Progenitor cell of endocrine pancreas (in vitro differentiated cells): ENCODE results near the gene PKDREJ. TPM values are rescaled to one million over a fixed set of nuclear protein-coding genes. Genes with fewer than 3 reads are reported as not detected.

Experiments used
- DNase-seq: peaks from one replicate; pipeline ENCODE4 v3.0.0; 2021; ENCODE audit warnings: low spot score; ENCODE audit not compliant: unreplicated experiment
- H3K27ac Mint-ChIP-seq: 2 replicates; pipeline ENCODE4 v1.8.0; 2021; ENCODE audit warnings: mild to moderate bottlenecking, moderate library complexity, mixed read lengths
- H3K27me3 Mint-ChIP-seq: 2 replicates; pipeline ENCODE4 v1.8.0; 2021; ENCODE audit warnings: mixed read lengths
- H3K36me3 Mint-ChIP-seq: 2 replicates; pipeline ENCODE4 v1.8.0; 2022; ENCODE audit warnings: mixed read lengths; ENCODE audit not compliant: insufficient read depth
- H3K4me1 Mint-ChIP-seq: 2 replicates; pipeline ENCODE4 v1.8.0; 2021; ENCODE audit warnings: low read depth, mixed read lengths
- H3K4me3 Mint-ChIP-seq: 2 replicates; pipeline ENCODE4 v1.8.0; 2021; ENCODE audit warnings: low read depth, mild to moderate bottlenecking, moderate library complexity, mixed read lengths
- H3K9me3 Mint-ChIP-seq: 2 replicates; pipeline ENCODE4 v1.8.0; 2021; ENCODE audit warnings: low read depth, mixed read lengths
- total RNA-seq: library from RNA; stranded (reverse); gene quantifications from 2 replicates; pipeline ENCODE4 v1.2.1, GENCODE V29; 2021
- TF ChIP-seq, protein P1 (sequence below): fragments of 200-600 bp; sonication (generic); IDR thresholded peaks from one replicate; pipeline ENCODE4 v1.5.0; 2021; ENCODE audit warnings: antibody characterized with exemption, mild to moderate bottlenecking; ENCODE audit not compliant: unreplicated experiment

Gene PKDREJ
- total RNA-seq, 1 donor from 2014 or later, result not detected

DNA sequence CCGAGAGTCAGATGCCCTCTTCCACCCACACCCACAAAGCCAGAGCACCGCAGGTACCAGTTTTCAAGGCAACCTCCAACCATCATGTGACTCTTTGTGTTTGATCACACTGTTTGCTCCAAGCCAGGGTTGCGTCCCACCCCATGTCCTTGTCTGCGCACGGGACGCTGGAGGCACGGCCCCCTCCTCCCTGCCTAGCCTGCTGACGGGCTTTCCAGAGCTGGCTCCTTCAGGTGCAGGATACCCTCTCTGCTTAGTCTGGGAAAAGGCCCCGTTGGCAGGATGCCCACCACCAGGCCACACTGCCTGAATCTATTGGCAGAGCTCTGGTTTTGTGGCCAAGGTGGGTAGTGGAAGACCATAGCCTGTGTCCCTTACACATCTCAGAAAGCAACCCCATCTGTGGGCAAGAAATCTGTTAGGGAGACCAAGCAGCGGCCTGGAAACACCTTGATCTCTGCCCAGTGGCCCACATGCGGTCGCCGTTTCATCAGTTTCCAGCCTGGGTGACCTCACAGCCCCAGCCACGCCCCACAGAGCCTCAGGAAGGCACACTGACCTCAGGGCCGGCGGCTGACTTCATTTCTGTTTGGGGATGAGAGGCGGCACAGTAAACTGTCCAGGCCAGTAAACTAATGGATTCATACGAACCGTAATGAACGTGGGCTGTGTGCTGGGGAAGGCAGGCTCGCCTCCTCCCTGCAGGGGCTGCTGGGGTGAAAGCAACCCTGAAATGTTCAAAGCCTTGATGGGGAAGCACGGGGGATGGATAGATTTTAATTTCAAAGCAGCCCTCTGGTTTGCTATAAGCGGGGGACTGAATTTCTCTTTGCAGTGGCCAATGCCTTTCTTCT is 38.9 kb downstream of the PKDREJ start:
- DNase-seq, result no peak
- H3K27ac Mint-ChIP-seq, result no peak overlapping the region
- no peaks in the 10 kb centered on the region for H3K27me3 Mint-ChIP-seq
- no peak overlapping the region for H3K4me3 Mint-ChIP-seq
- H3K4me1 Mint-ChIP-seq, result no peaks in the 10 kb centered on the region
- H3K36me3 Mint-ChIP-seq, result peaks cover 17% of the 10 kb centered on the region
- H3K9me3 Mint-ChIP-seq, result no peaks in the 10 kb centered on the region
- TF ChIP-seq, protein P1, sequence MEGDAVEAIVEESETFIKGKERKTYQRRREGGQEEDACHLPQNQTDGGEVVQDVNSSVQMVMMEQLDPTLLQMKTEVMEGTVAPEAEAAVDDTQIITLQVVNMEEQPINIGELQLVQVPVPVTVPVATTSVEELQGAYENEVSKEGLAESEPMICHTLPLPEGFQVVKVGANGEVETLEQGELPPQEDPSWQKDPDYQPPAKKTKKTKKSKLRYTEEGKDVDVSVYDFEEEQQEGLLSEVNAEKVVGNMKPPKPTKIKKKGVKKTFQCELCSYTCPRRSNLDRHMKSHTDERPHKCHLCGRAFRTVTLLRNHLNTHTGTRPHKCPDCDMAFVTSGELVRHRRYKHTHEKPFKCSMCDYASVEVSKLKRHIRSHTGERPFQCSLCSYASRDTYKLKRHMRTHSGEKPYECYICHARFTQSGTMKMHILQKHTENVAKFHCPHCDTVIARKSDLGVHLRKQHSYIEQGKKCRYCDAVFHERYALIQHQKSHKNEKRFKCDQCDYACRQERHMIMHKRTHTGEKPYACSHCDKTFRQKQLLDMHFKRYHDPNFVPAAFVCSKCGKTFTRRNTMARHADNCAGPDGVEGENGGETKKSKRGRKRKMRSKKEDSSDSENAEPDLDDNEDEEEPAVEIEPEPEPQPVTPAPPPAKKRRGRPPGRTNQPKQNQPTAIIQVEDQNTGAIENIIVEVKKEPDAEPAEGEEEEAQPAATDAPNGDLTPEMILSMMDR, result no peak

DNA sequence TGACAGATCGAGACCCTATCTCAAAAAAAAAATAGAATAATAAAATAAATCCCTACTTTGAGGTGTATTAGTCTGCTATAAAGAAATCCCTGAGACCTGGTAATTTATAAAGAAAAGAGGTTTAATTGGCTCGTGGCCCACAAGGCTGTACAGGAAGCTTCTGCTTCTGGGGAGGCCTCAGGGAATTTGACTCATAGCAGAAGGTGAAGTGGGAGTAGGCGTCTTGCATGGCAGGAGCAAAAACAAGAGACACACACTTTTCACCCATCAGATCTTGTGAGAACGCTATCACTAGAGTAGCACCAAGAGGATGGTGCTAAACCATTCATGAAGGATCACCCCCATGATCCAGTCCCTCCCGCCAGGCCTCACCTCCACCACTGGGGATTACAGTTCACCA is 42.2 kb downstream of the PKDREJ start:
- H3K4me3 Mint-ChIP-seq, result no peak overlapping the region
- TF ChIP-seq, protein P1, result no peak
- H3K4me1 Mint-ChIP-seq, result no peaks in the 10 kb centered on the region
- H3K27ac Mint-ChIP-seq, result no peak overlapping the region
- no peak for DNase-seq
- H3K9me3 Mint-ChIP-seq, result no peaks in the 10 kb centered on the region
- H3K36me3 Mint-ChIP-seq, result peaks cover 23% of the 10 kb centered on the region
- H3K27me3 Mint-ChIP-seq, result no peaks in the 10 kb centered on the region

- Mint-ChIP-seq H3K27ac (no peak overlapping the region), H3K36me3 (peaks cover 27% of the 10 kb centered on the region), H3K27me3 (no peaks in the 10 kb centered on the region), H3K9me3 (no peaks in the 10 kb centered on the region), H3K4me3 (no peak overlapping the region), H3K4me1 (no peaks in the 10 kb centered on the region)
- TF ChIP-seq, protein P1, result no peak
- no peak for DNase-seq
Measured at GRCh38 chr22:46219636-46220035, 43.5 kb downstream of the PKDREJ start.

GRCh38 chr22:46214616-46215015 is 48.5 kb downstream of the PKDREJ start:
- Mint-ChIP-seq H3K4me1 (no peaks in the 10 kb centered on the region), H3K36me3 (peaks cover 59% of the 10 kb centered on the region), H3K27me3 (no peaks in the 10 kb centered on the region), H3K9me3 (peaks cover 6% of the 10 kb centered on the region), H3K27ac (no peak overlapping the region), H3K4me3 (no peak overlapping the region)
- TF ChIP-seq, protein P1, result no peak
- no peak for DNase-seq

GRCh38 chr22:46214149-46214548 is 49.0 kb downstream of the PKDREJ start:
- Mint-ChIP-seq H3K9me3 (peaks cover 11% of the 10 kb centered on the region), H3K36me3 (peaks cover 60% of the 10 kb centered on the region), H3K4me3 (no peak overlapping the region), H3K27me3 (no peaks in the 10 kb centered on the region), H3K4me1 (no peaks in the 10 kb centered on the region), H3K27ac (no peak overlapping the region)
- TF ChIP-seq, protein P1, result no peak
- DNase-seq, result no peak
